Muscle of arm (tissue), 12 donors: ENCODE results near the gene PRDM16. TPM values are rescaled to one million over a fixed set of nuclear protein-coding genes. Genes with fewer than 3 reads are reported as not detected.
"Not testable (repeated sequence)": the region's sequence is repeated elsewhere in the genome, so short reads cannot be mapped to it uniquely, and the experiment has no call there.

Experiments used
- DNase-seq: peaks from one replicate; pipeline ENCODE4 v3.0.0-alpha.2; 2013
- polyA plus RNA-seq, 12 donors: library from polyadenylated mRNA; unstranded; fragments of 120-200 nt; gene quantifications; one replicate each; pipeline ENCODE4 v1.2.1, GENCODE V29; 2013; ENCODE audit not compliant: insufficient read length in 12 of 12

PRDM16 gene
- polyA plus RNA-seq, 12 donors = 0.66 to 2.0 (median 0.87) TPM; not detected in 2

DNA sequence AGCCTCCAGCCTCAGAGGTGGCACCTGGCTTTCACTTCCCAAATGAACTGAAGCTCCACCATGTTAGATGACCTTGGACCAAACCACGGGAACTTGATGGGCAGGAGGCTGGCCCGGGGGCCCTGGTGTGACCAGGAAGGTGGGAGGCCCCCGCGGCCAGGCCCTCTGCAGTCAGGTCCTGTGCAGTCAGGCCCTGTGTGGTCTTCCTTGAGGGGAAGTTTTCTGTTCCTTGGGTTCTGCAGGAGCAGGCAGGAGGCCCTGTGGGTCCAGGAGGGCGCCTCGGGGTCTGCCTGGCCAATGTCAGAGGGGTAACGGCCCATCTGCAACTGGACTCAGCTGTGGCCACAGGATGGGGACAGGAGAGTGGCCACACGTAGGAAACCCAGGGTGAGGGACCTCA is 13.0 kb downstream of the PRDM16 start:
- DNase-seq = no peak

DNA sequence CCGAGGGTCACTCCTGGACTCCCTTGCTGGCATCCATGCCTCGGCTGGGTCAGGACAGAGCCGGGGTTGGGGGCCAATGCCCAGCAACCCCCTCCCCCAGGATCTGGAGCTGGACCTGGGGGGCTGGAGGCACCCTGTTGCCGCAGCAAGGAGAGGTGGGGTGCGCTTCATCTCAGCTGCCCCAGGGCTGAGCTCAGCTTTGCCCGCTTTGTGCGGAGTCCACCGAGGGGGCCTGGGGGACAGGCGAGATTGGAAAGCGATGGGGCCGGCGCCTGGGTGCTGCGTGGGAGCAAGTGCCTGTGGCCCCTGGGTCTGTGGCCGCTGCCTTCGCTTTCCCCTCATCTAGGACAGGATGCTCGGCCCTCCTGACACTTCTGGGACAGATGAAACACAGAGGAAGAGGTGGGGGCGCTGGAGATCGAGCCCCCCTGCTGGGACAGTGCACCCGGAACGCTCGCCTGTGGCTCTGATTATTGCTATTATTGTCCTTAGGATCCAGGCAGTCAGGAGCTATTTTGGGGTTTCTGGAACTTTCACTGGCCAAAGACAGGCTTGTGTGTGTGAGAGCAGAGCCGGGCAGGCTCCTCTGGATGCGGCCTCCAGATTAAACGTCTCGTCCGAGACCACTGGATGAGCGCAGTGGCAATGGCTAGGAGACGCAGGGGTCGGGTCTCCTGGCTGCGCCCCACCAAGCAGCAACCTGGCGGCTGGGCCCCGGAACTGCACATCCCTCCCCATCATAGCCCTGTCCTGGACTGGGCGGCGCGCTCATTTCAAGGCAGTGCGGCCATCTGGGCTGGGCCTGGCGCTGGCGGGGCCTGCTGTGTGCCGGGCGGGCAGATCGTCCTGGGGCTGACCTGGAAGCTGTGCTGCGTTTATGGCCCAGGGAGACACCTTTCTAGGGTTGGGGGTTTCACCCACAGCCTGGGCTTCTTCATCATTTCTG is 13.8 kb downstream of the PRDM16 start:
- DNase-seq = no peak

DNA sequence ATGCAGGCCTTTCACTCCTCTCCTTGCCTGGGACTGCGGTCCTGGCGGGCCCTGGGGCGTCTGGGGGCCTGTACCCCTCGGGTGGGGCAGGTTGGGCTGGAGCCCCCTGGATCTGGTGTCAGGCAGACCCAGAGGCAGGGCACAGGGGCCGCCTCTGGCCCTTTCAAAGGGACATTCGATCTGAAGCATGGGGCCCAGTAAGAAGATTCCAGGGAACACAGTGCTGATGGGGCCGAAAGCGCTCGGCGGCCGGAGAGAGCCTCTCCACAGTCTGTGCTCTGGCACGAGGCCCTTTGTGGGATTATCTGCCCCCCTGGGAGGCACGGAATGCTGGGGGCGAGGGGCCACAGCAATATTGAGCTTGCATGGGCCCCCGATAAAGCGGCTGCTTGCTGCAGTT is 15.2 kb downstream of the PRDM16 start:
- DNase-seq = no peak

DNA sequence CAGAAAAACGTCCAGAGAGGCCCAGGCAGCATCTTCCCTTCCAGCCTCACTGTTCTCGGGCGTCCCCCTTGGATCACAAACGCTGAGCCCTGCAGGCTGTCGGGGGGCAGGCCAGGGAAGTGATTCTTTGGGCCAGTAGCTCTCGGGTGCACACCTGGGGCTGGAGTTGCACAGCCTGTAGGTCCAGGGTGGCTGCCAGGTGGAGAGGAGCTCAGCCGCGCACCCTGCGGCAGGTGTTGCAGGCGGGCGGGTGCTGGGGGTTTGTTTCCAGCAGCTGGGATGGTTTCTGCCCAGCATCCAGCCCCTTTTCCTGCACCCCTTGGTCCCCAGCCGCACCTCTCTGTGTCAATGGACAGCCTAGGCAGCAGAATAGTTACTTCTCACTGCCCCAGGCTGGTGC is 15.7 kb downstream of the PRDM16 start:
- DNase-seq = no peak

DNA sequence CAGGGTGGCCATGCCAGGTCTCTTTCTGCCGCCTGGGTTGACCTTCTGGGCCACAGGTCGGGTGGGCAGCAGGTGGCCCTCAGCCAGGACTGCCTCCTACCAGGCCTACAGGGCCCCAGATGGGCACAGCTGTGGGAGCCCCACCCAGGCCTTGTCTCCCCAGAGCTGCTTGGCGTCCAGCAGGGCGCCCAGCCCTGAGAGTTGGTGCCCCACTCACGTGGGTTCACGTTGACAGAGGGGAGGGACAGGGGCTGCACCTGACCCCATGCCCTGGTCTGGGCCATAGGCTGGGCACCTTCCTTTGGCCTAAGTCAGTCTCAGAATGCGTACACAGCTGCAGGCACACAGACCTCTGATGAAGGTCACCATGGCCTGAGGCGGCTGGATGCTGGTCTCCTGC is 16.7 kb downstream of the PRDM16 start:
- no peak for DNase-seq

DNA sequence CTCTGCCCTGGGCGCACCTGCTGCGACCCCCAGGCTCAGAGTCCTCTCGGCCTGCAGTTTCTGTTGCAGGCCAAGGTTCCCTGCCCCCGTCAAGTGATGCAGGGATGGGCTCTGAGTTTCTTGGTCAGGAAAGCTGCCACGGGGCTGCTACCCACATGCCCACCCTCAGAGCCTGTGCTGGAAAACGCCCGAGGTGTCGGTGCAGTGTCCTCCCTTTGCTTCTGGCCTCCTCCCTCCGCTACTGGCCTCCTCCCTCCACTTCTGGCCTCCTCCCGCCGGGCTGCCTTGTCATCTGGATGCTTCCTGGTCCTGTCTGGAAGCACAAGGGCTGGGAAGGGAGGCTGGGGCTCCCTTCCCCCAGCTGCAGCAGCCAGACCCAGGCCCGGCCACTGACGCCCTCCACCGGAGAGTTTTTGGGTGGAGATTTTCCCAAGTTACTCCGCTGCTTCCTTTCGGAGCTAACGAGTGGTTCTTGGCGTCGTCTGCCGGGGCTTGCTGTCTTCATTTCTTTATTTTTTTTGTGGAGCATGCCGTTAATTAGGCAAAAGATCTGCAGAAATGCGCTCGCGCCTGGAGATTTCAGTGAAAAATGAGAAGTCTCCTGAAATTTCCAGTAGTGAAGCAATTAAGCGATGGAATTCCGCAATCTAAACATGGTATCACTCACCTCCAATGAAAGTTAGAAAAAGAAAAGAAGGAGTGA is 17.4 kb downstream of the PRDM16 start:
- no peak for DNase-seq

DNA sequence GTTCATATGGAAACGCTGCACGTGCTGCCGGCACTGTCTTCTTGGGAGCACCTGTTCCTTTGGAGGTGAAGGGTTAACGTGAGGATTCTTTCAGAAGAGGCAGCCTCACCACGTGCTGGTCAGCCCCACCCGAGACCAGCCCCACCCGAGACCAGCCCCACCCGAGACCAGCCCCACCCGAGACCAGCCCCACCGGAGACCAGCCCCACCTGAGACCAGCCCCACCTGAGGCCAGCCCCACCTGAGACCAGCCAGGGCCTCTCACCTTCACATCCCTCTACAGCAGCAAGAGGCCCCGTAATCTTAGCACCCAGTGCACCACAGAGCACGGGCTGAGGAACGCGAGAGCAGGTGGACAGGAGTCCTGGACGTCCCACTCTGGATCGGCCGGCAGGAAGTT is 18.0 kb downstream of the PRDM16 start:
- DNase-seq = no peak

DNA sequence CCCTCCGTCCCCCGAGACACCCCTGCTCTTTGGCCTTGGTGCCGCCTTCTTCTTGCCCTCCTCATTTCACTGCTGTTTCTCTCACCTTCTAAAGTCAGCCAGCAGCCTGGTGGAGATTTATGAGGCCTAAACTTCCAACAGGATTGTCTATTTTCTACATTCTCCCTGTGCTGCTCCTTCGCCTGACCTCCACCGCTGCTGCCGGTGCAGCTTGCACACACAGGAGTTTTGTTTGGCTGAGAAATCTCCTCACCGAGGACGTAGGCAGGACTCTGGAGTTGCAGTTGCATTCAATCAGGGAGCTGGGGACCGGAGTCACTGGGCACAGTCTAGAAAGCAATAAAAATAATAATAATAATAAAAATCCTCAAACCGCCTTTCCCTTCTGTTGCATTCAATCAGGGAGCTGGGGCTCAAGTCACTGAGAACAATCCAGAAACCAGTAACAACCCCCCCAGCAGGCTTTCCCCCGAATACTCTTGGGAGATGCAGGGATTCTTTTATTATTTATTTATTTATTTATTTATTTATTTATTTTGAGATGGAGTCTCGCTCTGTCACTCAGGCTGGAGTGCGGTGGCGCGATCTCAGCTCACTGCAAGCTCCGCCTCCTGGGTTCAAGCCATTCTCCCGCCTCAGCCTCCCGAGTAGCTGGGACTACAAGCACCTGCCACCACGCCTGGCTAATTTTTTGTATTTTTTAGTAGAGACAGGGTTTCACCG is 19.1 kb downstream of the PRDM16 start:
- not testable (repeated sequence) for DNase-seq

DNA sequence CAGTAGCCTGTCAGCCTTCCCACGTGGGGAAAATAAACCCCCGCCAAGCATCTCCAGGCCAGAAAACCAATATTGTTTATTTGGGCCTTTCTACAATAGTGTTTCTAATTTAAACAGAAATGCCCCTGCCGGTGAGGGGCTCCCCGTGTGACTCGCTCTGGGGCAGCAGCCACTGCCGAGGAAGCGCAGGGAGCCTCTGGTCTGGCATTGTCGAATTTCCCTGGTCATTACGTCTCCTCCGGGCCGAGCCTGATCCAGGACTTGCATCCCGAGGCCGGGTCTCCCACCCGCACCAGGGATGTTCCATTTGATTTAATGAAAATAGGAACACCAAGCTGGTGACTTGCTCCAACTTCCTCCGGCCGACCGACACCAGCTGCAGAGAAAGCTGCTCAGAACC is 20.5 kb downstream of the PRDM16 start:
- no peak for DNase-seq

DNA sequence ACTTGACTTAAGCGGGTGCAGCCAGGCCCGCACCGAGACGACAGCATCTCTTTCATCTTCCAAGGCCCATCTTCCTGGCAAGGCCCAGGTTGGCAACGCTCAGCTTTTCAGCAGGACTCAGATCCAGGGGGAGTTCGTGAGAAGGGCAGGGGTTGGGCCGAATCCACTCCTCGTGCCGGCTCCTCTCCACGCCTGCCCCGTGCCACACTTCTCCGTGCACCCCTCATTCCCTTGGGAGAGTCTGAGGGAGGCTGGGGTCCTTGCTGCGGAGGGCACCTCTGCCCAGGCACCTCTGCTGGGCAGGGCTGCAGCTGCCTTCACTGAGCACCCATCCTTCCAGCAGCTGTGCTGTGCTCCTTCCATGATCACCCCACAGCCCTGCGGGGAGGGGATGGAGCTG is 22.3 kb downstream of the PRDM16 start:
- DNase-seq = no peak

DNA sequence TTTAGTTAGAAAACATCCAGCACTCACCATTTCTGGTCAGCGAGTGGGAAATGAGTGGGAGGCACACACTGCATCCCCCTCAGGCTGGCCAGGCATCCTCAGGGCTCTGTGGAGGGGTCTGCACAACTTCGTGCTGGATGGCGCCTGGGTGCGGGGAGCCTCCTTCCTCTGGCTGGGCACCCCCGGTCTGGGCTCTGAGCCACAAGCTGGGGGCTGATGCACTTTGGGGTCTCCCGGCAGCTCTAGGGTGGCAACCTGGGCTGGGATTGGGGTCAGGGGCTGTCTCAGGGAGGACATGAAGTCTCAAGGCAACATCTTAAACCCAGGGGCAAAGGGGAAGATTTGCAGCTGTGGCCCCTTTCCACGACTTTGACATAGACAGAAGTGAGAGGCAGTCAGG is 23.5 kb downstream of the PRDM16 start:
- no peak for DNase-seq

DNA sequence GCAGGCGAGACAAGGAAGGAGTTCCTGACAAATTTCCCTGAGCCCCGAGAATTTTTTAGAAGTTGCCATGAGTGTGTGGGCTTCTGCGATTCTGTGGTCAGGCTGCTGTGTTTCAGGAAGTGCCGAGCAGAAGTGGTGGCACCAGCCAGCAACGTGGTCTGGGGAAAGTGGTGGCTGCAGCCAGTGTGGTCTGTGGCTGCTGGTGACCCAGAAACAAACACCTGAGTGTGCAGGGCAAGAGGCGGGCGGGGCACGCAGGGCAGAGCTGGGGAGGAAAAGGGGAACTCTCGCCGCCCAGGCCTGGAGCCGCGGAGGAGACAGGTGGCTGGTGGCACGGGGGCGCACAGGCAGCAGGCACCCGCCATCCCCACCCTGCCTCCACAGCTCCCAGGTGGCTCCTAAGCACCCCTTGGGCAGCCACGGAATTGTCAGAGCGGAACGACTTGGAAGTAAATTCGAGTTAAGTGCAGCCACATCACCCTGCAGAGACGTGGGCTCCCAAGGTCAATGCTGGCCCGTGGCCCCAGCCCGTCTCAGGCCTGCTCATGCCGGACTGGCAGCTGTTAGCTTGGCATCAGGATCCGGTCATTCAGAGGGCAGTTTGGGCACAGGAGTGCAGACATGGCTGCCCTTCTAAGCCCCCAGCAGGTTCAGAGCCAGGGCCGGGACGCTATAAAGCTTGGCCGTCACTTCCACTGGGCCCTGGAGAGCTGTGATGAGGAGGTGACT is 25.1 kb downstream of the PRDM16 start:
- DNase-seq = no peak

DNA sequence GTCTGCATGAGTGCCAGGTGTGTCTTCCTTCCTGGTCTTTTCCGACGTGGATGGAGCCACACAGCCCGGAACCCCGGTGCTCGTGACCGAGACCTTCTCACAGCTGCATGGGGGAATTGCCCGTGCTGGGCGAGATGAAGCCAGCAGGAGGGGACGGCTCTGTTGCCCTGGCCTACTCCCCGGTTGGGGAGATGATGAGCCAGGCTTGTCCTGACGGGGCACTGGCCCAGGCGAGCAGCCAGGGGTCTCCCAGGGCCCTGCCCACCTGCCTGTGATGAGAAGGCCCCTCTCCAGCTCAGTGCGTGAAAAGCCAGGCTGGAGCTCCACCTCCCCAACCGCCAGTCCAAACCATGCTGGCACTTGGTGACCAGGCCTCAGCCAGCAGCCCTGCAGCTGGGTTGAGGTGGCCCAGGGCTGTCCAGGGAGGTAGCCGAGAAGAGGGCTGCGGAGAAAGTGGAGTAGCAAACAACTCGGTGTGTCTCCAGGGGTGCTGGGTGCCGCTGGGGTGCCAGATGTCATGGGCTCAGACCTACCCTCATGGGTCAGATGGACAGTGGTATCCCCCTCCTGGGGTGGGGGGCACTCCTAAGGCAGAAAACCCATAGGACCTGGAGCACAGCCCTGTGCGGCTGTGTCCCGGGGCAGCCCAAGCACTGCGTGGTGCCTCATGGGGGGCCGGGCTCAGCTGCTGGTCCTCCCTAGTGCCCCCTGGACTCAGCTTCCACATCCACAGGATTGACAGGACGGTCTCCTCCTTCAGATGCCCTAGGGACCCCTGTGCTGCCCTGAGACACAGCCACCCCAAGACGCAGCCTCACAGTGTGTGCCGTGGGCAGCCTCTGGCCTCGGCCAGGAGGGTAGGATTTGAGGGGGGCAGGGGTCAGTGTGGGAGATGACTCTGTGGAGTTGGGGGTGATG is 26.1 kb downstream of the PRDM16 start:
- no peak for DNase-seq

DNA sequence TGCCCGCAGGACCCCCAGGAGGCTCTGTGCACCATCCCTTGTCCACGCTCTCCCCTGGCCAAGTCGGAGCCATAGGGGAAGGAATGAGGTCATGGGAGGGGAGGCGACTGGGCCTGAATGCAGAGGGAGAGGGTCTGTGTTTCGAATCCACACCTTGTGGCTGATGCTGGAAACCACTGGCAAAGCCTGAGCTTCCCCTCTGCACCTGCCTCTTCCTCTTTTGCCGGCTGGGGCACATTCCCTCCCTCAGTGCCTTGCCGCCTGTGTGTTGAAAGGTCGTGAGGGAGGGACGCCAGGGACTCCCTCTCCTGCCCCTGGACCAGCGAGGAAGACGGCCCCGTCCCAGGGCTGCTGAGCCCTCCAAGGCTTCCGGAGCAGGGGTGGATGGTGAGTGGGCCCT is 27.3 kb downstream of the PRDM16 start:
- DNase-seq = no peak

DNA sequence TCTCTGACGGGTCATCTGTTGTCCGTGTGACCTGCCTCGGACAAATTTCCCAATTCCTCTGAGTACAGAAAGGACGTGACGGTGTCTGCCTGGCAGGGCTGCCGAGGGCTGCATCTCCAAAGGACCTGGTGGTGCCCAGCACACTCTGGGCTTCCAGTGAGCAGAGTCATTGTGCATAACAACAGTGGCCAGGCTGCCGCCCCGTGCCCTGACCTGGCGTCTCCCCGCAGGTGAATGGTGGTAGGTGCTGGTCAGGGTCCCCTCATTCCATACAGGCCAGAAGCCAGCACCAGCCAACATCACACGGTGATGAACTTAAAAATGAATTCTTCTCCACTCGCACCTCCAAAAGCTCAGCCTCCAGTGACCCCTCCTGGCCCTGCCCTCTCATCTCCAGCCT is 28.2 kb downstream of the PRDM16 start:
- DNase-seq = no peak

DNA sequence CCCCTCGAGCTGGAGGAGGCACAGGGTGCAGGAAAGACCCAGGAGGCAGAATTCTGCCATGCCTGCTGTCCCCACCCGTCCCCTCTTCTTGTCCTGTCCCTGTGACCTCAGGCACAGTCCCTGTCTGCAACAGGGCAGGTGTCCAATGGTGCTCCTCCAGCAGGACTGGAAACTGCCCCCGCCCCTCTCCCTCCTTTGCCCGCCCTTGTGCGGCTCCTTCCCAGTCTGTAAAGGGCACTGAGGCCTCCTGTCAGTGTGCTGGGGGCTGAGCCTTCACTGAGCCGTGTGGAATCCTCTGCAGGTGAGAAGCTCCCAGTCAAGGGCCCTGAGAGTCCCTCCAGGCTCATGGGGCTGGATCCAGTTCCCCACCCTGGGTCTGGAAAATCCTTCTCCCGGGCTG is 28.9 kb downstream of the PRDM16 start:
- no peak for DNase-seq

DNA sequence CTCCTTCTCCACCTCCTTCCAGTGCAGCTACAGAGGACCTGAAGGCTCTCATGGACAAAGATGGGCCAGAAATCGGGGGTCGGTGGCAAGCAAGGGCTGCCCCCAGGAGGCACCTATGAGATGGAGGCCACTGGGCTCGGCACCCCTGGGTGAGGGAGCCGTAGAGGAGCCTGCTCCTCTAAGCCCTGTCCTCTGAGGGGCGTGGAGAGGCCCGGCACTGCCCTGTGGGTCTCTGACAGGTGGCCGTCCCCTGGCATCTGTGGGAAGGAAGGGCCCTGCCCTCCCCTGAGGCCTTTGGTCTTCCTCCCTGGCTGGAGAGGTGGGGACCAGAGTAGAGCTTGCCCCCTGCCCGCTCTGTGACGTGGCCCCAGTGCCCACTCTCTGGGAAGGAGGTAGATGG is 30.9 kb downstream of the PRDM16 start:
- DNase-seq = no peak

DNA sequence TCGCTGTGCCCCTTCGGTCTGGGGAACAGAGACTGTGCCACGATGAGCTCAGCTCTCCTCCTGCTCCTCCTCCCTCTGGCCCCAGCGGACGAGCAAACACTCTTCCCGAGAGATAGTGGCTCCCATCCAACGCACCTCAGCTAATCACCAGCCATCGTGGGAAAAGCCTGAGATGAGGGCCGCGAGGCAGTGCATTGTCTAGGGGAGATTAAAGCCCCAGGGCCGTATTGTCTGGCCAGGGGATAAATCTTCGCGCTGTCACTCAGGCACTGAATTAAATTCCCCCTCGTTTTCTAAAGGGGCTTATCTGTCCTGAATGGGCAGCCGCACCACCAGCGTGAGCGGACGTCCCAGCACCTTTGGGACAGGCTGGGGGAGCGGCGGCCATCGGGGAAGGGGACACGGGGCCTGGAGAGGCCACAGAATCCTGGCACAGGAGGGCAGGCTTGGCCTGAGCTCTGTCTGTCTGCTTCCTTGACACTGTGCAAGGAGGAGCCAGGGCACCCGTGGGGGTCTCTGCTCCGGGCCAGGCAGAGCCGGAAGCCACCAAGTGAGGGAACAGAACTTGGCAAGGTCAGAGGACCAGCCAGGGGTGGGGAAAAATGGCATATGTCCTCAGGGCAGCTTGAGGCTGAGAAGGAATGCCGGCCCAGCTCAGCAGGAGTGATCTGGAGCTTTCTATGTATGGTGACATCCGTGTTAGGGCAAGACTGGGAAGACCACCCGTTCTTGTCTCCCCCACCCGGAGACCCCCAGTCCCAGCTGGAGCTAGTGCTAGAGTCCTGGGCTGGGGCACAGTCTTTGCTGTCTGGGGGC is 32.3 kb downstream of the PRDM16 start:
- DNase-seq = no peak

DNA sequence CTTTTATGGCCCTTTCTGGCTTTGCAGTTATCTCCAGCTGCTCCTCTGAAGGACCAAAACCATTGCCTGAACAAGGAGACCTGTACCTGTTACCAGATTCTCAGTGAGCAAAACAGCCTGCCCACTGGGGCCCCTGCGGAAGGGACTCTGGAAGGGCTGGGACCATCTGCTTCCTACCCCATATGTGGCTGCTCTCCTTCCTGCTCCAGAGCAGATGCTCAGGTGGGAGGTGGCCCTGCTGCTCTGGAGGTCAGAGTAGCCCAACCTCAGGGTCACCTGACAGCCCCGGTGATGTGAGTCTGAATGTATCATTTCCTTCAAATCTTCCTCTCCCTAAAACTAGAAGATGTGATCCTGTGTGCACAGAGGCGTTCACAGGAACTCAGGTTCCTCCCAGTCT is 33.6 kb downstream of the PRDM16 start:
- no peak for DNase-seq
